ENCODE data around the gene MOGAT3.

DNA sequence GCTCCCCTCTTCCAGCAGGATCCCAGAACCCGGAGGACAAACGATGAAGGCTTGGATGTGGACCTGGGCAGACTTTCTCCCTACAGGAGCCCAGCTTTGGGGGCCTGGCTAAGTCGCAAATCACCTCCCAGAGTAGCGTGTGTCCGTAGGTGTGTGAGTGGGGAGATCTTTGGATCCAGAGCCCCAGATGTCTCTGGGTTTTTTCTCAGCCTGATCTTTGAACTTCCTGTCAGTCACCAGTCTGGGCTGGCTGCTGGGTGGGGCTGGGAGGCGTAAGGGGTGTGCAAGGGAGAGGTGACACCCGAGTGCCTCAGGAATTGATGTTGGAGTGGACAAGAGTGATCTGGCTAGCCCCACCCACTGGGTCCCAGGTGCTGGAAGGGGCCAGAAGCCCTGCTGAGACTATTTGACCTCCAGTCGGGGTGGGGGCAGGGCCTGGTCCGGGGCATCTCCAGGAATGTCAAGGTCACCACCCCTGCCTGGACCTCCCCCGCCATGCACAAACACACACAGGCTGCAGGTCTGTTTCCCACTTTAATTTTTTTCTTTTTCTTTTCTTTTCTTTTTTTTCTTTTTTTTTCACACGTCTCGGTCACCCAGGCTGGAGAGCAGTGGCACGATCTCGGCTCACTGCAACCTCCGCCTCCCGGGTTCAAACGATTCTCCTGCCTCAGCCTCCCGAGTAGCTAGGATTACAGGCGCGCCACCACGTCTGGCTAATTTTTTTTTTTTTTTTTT is at the start of gene MOGAT3:
- TF ChIP-seq, protein P1, sequence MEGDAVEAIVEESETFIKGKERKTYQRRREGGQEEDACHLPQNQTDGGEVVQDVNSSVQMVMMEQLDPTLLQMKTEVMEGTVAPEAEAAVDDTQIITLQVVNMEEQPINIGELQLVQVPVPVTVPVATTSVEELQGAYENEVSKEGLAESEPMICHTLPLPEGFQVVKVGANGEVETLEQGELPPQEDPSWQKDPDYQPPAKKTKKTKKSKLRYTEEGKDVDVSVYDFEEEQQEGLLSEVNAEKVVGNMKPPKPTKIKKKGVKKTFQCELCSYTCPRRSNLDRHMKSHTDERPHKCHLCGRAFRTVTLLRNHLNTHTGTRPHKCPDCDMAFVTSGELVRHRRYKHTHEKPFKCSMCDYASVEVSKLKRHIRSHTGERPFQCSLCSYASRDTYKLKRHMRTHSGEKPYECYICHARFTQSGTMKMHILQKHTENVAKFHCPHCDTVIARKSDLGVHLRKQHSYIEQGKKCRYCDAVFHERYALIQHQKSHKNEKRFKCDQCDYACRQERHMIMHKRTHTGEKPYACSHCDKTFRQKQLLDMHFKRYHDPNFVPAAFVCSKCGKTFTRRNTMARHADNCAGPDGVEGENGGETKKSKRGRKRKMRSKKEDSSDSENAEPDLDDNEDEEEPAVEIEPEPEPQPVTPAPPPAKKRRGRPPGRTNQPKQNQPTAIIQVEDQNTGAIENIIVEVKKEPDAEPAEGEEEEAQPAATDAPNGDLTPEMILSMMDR (IDR thresholded peaks at IDR 0.05; ENCODE audit: low read depth, low read length, poor library complexity, severe bottlenecking) = no peak
- no peak for TF ChIP-seq EZH2phosphoT487 (IDR thresholded peaks at IDR 0.05; ENCODE audit: borderline replicate concordance, low read length)

All from DOHH2 (cell line).